Erythroblast (primary cell): ENCODE data around the gene A1CF.
"Not testable (repeated sequence)": the region's sequence is repeated elsewhere in the genome, so short reads cannot be mapped to it uniquely, and the experiment has no call there.

Source experiments
- DNase-seq, 2 experiments: peaks; one replicate each; lab custom pipeline; 2025; lab: John Stamatoyannopoulos, UW
- GATA1 ChIP-seq: IDR thresholded peaks from 2 replicates; pipeline ENCODE4 v1.6.1; 2011; ENCODE audit warnings: low read depth, mild to moderate bottlenecking, control low read depth, low read length, moderate library complexity
- POLR2A ChIP-seq: IDR thresholded peaks from 2 replicates; pipeline ENCODE4 v1.6.1; 2011; ENCODE audit warnings: mild to moderate bottlenecking, low read length

Gene A1CF

DNA sequence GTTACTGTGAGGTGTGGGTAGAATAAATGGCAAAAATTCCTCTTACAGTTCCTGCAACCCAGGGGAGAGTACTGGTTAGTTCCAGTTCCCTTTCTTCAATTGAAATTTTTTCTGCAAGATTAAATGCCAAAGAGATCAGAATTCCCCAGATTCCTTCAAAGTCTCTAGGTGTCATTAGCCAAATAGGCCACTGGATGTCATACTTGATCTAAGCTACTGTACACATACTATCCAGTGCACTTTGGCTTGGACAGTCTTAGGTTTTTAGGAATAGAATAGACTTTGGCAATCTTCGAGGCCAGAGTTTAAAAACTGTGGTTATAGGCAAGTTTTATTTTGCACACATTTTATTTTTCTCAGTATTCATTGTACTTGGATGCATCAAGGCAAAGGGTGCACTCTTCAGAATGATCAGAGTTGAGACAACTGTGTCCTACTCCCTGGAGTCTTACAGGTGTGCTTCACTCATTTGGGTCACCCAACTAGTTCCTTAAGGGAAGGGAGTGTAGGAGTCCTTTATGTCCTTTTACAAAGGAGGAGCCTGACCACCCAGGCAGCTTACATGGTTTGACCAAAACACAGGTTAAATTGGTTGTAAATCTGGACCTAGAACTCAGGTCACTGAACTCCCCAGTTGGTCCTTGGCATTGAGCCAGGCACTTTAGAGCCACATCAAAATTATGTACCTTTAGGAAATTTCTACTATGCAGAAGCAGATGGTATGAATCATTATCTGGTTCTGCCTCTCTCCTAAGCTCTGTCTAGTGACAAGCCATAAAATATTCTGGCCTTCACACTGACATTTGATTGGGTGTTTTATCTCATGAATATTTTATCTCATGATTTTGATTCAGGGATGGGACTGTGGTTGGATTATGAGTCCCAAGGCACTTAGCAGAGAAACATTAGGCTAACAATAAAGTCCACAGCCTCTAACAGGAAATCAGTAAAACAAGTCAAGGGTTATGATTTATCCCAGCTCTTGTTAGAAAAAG, 96.2 kb downstream of the A1CF start:
- TF ChIP-seq GATA1, result no peak
- no peak for TF ChIP-seq POLR2A
- DNase-seq, result peak in 1 of 2 experiments; percentile 7

DNA sequence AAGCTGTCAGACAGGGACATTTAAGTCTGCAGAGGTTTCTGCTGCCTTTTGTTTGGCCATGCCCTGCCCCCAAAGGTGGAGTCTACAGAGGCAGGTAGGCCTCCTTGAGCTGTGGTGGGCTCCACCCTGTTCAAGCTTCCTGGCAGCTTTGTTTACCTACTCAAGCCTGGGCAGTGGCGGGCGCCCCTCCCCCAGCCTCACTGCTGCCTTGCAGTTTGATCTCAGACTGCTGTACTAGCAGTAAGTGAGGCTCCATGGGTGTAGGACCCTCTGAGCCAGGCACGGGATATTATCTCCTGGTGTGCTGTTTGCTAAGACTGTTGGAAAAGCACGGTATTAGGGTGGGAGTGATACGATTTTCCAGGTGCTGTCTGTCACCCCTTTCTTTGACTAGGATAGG, 97.5 kb downstream of the A1CF start:
- not testable (repeated sequence) for DNase-seq

DNA sequence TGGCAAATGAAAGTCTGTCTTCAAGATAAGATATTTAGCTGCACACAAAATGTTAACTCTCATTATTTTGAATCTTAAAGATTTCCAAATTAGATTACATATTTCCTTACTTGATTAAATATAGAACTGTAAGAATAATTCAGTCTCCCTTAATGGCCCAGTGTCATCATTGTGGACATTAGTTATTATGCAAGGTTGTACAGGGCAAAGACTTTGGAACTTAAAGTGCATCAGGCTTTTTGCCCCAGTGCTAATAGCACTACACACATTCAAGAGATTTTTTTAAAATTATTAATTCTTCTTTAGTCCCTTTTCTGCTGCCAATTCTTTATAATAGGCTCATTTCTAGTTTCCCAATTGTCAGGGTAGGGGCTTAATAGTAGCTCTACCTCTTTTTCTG, 103.4 kb downstream of the A1CF start:
- DNase-seq, result not testable (repeated sequence)

DNA sequence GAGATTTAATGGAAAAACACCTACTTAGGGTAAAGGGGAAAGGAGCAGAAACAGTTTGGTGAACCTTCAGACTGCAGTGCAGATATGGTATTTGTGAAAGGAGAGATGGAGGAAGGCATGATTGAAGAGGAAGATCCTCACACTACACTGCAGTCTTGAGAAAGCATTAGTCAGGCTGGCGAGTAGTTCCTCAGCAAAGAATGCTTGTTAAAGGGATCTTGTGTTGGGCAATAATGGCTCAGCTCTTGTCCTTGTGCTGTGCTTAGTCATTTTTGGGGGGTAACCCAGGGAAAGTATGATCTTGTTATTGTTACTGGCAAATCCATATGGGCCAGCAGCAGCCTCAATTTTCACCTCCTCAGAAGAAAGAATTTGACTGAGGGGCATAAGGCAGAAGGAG, 105.4 kb downstream of the A1CF start:
- DNase-seq, result not testable (repeated sequence)

DNA sequence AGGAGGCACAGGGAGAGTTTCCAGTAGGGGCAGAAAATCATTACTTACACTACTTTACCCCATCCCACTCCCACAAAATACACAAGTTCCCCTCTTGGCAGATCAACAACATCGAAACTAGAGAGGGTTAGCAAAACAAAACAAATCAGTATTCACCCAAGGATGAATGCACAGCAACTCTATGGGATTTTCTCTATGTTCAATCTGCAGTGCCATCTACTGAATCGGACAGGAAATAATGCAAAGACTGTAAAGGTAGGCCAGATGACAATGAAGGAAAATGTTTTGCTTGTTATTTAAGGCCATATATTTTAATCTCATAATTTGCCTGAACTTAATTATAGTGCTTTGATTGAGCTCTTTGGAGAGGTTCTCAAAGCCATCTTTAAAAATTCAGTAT, 110.6 kb downstream of the A1CF start:
- not testable (repeated sequence) for DNase-seq

DNA sequence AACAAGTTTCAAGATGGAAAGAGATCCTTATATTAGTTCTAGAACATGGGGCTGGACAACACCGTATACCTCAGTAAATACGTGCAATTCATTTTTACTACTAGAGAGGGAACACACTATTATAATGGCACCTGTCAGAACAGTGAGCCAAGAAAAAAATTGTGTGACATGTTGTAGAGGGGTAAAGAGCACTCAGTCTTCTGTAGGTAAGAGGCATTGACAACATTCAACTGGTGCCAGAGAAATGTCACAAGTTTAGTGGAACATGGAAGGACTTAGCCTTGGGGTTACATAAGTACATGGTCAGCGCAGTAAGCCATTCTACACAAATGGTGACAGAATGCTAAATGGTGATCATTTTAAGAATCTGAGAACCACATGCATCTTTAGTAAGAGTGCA, 113.4 kb downstream of the A1CF start:
- not testable (repeated sequence) for DNase-seq

DNA sequence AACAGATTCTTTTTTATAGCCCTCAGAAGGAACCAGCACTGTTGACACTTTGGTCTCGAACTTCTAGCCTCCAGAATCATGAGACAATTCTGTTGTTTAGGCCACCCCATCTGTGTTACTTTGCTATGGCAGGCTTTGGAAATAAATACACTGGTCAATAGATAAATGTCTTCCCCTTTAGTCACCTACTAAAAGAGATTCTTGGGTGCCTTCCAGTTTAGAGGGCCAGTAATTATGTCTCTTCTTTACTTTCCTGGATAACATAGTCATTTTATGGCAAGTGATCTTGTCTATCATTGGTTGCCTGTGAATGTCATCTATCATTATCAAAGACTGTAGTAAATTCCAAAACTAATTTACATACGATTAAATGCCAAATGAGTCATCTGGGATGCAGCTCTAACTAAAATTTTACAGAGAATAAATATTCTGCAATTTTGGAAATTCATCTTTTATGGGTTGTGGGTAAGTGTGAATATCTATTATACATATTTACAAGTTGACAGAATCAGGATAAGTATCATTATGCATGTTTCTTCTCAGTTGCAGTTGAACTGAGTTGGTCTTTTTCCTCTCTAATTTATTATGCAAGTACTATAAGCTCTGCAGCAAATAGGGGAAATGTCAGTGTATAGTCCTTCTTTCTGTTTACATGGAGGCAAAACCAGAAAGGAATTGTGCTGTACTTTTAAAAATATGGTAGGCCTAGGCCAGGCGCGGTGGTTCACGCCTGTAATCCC, 118.5 kb downstream of the A1CF start:
- not testable (repeated sequence) for DNase-seq
